GM18873 (cell line): Measurements from ENCODE around the gene CD28.

Experiments used
- ATAC-seq: cut with Tn5 transposase; IDR thresholded peaks from one replicate; pipeline ENCODE4 v1.9.1; 2021; ENCODE audit warnings: mild to moderate bottlenecking, moderate library complexity, moderate number of reproducible peaks; ENCODE audit not compliant: unreplicated experiment, low FRiP score

Gene CD28

DNA sequence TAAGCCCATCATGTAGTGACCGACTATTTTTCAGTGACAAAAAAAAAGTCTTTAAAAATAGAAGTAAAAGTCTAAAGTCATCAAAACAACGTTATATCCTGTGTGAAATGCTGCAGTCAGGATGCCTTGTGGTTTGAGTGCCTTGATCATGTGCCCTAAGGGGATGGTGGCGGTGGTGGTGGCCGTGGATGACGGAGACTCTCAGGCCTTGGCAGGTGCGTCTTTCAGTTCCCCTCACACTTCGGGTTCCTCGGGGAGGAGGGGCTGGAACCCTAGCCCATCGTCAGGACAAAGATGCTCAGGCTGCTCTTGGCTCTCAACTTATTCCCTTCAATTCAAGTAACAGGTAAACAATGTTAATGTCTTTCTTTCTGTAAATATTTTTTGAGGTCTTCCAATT, at the start of gene CD28:
CD28 (plus strand) TSS at position 237 of the 400 bp plus-strand sequence; CDS start at position 295, 58 bp downstream.
- peak; percentile 99 for ATAC-seq

DNA sequence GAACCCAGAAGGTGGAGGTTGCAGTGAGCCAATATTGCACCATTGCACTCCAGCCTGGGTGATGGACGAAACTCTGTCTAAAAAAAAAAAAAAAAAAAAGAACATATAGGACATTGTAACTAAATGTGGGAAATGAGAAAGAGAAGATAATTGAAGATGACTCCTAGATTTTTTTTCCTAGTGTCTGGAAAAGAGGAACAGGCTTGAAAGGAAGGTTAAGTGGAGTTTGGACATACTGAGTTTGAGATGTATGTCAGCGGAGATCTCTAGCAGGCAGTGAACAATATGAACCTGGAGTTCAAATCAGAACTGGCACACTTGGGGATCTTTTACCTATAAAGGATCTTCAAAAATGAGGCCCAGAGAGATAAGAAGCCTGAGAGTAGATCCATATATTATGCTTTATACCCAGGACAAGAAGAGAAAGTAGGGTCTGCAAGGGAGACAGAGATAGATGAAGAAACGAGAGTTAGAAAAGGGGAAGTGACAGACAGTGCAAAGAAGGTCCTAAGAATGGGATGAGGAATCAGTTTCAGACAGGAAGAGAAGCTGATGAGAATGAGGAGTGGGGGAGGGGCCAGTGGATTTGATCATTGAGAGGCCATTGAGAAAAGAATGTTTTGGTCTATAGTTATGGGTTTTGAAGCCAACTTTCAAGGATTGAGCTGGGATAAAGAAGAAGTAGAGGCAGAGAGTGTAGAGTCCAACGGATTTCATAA, 46.9 kb upstream of the CD28 start:
- no peak for ATAC-seq

DNA sequence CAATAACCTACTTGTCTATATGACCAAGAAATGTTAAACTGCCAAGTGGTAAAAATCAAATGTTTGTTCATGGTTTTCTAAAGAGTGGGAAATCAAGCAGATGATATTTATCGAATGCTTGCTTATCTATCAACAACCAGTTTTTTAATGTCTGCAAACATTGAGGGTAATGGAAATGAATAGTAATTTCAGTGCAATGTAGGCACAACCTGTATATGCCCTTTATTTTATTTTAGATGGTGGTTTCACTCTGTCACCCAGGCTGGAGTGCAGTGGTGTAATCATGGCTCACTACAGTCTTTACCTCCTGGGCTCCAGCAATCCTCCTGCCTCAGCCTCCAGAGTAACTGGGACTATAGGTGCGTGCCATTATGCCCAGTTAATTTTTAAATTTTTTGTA, 46.0 kb upstream of the CD28 start:
- no peak for ATAC-seq

DNA sequence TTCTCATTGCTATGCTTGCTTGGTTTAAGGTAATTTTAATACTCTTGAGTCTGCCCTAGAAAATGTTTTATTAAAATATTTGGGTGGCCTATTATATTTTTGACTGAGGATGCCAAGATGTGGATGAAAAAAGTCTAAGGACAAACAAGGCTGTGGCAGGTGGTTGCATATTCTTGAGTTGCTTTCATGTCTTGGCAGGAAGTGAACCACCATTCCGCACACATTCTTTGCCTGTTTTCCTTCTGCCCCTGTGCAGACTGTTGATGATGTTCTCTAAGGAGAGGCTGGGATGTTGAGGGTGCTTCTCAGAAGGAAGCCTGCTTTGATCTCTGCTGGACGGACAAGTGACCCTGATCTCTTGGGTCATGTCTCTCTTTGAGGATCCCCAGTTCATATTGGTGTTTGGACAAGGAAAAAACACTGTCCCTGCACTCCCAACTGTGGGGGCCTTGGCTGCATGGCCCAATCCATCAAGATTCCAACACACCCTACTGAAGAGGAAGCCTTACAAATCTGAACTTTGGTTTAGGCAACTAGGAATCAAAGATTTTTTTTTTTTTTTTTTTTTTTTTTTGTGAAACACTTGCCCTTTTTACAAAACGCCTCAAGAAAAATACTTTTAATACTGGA, 45.0 kb upstream of the CD28 start:
- no peak for ATAC-seq

DNA sequence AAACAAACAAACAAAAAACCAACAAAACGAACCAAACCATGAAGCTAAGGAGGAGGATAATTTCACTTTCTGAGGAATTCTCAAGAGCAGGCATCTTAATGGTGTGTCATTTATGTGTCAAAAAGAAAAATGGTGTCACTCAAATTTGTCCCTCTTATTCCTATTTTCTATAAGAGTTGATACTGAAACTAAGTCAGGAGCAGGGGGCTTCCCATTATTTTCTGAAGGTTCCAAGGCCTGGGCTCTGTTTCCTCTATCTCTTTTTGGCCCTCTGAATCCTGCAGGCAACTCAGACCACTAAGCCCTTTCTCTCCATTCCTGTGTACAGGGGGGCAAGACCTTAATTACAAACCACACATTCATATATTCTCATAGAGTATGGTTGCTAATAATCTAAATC, 44.0 kb upstream of the CD28 start:
- no peak for ATAC-seq

DNA sequence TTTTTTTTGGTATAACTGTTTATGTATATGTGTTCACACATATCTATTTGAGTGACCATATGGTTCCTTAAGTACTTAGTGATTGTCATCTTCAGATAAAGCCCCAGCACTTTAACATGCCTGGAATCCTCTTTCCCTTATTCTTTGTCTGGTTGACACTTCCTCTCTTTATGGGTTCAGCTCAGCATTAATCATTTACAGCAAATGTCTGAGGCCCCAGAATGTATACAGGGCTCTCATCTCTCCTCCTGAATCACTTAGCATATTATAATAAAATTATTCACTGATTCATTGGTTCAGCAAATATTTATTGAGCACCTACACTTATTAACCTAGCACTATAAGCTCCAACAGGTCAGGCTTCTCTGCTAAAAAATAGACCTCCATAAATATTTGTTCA, 43.5 kb upstream of the CD28 start:
- no peak for ATAC-seq

DNA sequence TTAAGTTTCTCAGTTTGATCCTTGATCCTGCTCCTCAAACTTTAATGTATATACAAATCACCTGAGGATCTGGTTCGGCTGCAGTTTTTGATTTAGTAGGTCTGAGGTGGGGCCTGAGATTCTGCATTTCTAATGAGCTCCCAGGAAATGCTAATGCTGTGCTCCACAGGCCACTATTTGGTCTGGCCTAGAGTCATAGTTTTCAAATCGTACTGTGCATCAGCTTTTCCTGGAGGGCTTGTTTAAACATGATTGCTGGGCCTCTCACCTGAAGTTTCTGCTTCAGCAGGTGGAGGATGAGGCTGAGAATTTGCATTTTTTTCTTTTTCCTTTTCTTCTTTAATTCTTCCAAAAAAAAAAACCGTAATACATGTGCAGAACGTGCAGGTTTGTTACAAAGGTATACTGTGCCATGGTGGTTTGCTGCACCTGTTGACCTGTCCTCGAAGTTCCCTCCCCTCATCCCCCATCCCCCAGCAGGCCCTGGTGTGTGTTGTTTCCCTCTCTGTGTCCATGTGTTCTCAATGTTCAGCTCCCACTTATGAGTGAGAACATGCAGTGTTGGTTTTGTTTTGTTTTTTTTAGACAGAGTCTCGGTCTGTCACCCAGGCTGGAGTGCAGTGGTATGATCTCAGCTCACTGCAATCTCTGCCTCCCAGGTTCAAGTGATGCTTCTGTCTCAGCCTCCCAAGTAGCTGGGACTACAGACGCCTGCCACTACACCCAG, 42.2 kb upstream of the CD28 start:
- ATAC-seq = no peak

DNA sequence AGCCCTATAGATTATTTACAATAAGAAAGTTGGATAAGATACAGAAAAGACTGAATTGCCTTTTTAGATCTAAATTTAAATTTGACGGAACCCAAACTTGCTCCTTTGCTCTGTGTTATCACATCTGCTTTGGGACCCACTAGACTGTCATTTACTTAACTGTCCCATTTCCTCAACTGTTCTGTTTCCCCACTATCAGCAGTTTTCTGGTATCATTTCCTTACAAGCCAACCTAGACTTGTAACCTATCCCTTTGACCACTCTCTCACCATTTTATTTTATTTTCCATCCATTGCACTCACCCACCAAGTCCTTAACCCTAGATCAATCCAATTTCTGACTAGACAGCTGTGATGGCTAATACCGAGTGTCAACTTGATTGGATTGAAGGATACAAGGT, 38.6 kb upstream of the CD28 start:
- ATAC-seq = no peak

DNA sequence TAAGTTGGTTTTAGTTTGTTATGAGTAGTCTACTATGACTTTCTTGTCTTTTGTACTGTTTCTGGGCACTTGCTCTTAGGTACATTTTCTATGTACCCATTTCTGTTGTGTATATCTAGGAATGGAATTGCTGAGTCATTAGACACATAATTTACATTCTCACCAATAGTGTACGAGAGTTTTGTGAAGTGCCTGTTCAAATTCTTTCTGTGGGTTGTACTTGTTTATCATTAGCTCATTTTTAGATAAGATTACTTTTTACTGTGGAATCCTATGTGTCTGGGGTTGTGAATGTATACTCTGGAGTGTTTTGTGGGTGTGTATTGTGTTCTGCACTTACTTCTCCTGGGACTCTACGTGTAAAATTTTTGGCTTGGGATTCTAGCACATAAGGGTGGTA, 36.6 kb upstream of the CD28 start:
- ATAC-seq = no peak

DNA sequence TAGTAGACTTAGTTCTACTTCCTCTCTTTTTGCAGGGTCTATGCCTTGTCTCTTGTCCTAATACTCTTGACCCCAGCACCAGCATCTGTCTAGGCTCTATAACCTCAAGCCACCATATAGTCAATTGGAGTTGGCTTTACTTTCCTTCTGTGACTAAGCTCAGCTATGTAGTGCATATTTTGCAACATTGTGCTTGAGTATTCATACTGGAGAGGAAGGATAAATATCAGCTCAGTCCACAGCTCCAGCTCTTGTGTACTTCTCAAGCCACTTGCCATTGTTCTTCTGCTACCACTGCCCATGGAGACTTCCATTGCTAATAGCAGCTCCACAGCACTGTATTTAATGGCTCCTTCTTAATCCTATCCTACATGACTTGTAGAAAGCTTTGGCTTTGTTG, 35.5 kb upstream of the CD28 start:
- no peak for ATAC-seq

DNA sequence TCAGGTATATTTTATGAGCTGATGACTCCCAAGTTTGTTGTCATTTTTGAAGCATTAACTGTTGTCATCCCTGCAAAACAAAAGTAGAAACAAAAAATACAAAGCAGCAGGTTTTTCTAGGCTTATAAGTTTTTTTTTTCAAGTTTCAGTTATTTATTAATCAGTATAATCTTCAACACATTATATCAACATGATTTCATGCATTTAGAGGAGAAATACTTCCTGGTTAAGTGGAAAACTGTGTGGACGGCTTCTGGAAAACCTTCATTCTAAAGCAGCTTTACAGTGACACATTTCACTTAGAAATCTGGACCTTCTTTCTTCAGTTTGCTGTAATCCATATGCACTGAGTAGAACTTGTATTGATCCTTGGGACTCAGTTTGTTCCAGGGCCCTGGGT, 34.6 kb upstream of the CD28 start:
- no peak for ATAC-seq

DNA sequence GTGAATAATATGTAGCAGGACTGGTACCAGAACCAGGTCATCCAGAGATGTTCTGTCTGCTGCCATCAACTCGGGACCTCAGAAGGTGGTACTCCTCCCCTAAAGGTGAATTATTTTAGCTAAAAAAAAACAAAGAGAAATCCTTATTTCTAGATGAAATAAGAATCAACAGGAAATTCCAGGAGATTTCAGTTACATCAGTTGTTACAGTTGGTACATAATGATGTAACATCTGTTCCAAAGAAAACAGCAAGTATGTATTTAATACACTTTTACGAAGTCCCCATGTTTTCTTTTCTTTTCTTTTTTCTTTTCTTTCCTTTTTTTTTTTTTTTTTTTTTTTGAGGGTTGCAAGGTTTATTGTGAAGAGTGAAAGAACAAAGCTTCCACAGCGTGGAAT, 33.6 kb upstream of the CD28 start:
- no peak for ATAC-seq

DNA sequence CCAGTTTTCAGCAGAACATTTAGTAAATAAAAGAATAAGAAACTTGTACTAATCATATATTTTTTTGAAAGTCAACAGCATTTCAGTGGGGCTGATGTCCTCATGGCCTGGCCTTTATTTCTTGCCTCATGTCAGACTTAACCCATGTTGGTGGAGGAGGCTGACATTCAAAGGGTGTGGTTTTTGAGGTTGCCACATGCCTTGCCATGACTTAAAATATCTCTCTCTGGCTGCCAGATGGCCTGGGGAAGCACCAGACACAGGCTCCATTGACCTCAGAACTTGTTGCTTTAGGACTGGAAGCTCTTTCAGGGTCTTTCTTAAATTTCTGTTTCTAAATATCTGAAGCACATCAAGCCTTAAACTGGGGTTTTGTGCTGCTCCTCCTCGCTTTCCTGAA, 32.5 kb upstream of the CD28 start:
- ATAC-seq = peak; percentile 99

DNA sequence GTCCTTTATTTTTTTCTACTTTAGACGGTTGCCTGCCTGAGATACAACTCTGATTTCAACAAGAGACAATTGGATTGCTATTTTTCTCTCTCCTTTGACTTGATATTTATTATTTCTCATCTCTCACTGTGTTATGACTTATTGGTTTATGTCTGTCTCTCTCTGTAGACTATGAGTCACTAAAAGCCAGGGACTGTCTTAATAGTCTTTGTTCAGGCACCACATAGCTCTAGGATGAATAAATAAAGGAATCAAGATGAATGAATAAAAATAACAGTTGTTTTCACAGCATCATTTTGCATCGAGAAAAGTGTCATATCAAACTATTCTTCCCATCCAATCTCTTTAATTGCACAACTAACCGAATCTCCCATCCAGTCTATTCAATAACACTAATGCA, 31.4 kb upstream of the CD28 start:
- ATAC-seq = no peak

DNA sequence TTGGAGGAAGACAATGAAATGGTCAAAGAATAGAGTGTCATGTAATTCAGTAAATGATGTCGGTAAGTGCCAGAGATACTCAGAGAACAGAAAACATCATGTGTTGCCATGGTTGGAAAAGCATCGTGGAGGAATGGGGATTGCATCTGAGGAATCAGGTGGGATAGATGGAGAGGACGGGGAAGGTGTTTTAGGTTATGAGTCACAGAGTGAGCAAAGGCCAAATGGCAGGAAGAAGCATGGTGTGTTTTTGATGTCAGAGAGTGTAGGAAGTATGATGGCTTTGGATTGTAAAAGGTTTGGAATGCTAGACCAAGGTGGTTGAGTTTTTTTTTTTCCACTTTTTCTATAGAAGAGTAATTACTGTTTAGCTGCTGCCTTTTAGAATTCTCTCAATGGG, 27.5 kb upstream of the CD28 start:
- ATAC-seq = no peak

DNA sequence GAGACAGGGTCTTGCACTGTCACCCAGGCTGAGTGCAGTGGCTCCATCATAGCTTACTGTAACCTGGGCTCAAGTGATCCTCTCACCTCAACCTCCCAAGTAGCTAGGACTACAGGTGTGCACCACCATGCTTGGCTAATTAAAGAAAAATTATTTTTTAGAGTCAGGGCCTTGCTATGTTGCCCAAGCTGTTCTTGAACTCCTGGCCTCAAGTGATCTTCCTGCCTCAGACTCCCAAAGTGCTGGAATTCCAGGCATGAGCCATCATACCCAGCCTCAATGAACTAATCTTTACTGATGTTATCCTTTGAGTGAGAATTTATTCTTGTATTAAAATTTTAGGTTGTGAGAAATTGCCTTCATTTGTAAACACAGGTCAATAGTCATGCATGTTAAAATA, 27.0 kb upstream of the CD28 start:
- ATAC-seq = no peak

DNA sequence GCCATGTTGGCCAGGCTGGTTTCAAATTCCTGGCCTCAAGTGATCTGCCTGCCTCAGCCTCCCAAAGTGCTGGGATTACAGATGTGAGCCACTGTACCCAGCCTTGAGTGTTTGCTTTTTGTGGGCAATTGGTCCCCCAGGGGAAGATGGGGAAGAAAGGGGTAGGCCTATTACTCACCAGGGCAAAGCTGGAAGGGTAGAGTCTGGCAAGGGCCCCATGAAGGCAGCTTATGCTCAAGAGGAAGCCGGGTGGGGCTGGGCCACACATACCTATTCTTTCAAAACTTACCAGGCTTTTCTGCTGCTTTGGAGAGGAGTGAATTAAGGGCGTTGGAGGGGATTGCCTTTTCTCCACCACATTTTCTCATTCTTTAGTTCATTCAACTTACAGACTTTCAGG, 24.5 kb upstream of the CD28 start:
- ATAC-seq = no peak

DNA sequence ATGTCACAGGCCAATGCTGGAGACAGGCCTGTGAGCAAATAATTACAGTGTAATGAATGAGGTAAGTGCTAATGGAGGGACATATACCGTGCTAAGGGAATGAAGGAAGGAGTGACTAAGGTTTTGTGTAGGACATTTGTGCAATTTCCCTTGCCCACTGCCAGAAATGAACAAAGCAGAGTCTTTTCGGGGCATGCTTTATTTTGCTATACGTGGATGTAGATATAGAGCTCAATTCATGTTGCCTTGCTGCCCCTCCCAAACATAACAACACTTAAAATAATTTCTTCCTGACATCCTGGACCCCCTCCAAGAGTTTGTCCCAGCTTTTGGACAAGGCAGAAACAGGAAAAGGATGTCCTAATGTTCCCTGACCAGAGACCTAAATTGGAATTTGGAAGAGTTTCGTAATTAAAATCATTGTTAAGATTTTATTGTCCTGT, 23.7 kb upstream of the CD28 start:
- ATAC-seq = no peak

DNA sequence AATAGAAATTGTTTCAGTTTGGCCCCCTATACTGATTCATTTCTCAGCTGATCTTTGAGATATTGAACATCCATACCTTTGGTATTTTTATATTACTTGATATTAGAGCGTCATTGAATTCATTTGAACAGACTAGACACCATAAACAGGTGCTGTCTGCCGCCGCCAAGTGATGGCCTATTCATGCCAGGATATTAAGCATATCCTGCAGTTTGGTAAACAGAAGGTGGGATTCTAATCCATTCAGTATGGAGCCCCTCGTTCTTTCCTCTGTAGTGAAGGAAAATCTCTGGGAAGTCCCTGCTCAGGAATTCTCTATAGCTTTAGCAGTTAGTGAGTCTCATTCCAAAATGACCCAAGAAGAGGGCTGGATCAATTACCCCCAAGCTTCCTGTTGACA, 23.0 kb upstream of the CD28 start:
- no peak for ATAC-seq

DNA sequence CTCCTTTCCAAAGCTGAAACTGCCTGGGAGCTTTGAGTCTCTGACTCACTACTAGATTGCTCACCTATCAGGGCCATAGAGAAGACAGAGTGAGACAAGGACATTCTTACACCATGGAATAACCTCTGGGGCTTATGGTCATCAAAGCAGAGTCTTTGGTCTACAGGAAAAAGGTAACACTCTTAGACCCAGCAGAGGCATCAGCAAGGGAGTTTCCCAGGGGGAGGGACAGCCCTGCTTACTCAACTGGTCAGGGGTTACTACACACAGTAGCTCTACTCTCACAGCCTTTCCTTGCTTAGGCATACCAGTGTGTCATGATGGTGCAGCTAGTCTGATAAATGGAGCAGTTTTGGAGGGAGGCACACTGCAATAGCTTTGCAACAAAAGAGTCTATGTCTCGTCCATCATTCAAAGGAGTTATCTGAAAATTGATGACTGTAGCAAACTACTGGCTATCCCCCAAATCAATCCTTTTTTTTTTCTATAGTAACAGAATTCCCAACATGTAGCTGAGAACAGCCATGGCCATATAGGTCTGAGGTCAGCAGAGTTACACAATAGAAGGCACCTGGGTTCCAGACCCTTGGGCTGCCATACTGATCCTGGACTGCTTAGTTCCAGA, 22.4 kb upstream of the CD28 start:
- peak; percentile 89 for ATAC-seq

DNA sequence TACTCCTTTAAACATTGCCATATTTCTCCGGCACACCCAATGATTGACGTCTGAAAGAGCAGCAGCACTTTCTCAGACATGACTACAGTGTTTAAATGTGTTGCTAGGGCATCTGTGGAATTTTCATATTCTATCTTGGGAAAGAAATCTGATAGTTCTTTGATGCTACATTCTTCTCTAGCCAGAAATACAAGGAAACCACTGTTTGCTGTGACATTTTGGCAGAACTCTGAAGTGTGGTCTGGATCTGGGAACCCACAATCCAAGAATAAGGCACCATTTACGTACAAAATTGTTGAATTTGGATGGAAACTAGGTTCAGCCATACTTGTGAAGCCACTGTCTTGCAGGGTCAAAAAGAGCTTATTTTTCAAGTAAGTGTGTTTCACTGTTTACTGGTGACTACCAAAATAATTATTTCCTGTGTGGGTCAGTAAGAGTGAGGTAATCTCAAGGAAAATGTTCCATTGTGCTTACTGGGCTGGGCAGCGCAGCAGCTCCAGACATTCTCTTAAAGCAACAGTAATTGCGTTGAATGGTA, 21.3 kb upstream of the CD28 start:
- no peak for ATAC-seq
